ENCODE measurements around the gene BAD.

BAD gene

GRCh38 chr11:64285885-64286800 is 1.7 kb upstream of the BAD start:
- TF ChIP-seq SIN3A (IDR thresholded peaks at IDR 0.05; ENCODE audit: borderline replicate concordance, insufficient read depth, low read length) (no peak), REST (IDR thresholded peaks at IDR 0.05; ENCODE audit: insufficient read depth in 1 of 2, low read depth in 2 of 2, low read length in 2 of 2) (no peak), TAF1 (IDR thresholded peaks at IDR 0.05; ENCODE audit: borderline replicate concordance, insufficient read depth, low read length) (no peak), POLR2AphosphoS5 (IDR thresholded peaks at IDR 0.05; ENCODE audit: low read depth, low read length) (no peak), FOXP2 (optimal IDR thresholded peaks at IDR 0.05; ENCODE audit: borderline replicate concordance, extremely low read depth, extremely low read length, insufficient read depth) (no peak)

GRCh38 chr11:64284962-64285884 is 758 bp upstream of the BAD start, which contains the start of gene GPR137:
TSS of gene GPR137 (plus strand) at chr11:64285848. CDS start at chr11:64286525, 677 bp downstream.
- peak; percentile 31 for TF ChIP-seq FOXP2 (optimal IDR thresholded peaks at IDR 0.05; ENCODE audit: borderline replicate concordance, extremely low read depth, extremely low read length, insufficient read depth)
- TF ChIP-seq REST (IDR thresholded peaks at IDR 0.05; ENCODE audit: insufficient read depth in 1 of 2, low read depth in 2 of 2, low read length in 2 of 2) = no peak
- TF ChIP-seq TAF1 (IDR thresholded peaks at IDR 0.05; ENCODE audit: borderline replicate concordance, insufficient read depth, low read length) = peak; percentile 37; the same call in 1 of the 2 replicates
- TF ChIP-seq SIN3A (IDR thresholded peaks at IDR 0.05; ENCODE audit: borderline replicate concordance, insufficient read depth, low read length) = no peak
- no peak for TF ChIP-seq POLR2AphosphoS5 (IDR thresholded peaks at IDR 0.05; ENCODE audit: low read depth, low read length)

GRCh38 chr11:64283092-64283491 is 1.4 kb downstream of the BAD start:
- TF ChIP-seq POLR2AphosphoS5 (IDR thresholded peaks at IDR 0.05; ENCODE audit: low read depth, low read length) = no peak

- TF ChIP-seq FOXP2 (optimal IDR thresholded peaks at IDR 0.05; ENCODE audit: borderline replicate concordance, extremely low read depth, extremely low read length, insufficient read depth) (no peak), POLR2AphosphoS5 (IDR thresholded peaks at IDR 0.05; ENCODE audit: low read depth, low read length) (no peak), TAF1 (IDR thresholded peaks at IDR 0.05; ENCODE audit: borderline replicate concordance, insufficient read depth, low read length) (no peak), SIN3A (IDR thresholded peaks at IDR 0.05; ENCODE audit: borderline replicate concordance, insufficient read depth, low read length) (no peak), REST (IDR thresholded peaks at IDR 0.05; ENCODE audit: insufficient read depth in 1 of 2, low read depth in 2 of 2, low read length in 2 of 2) (no peak)
Measured at GRCh38 chr11:64281957-64282770, 2.3 kb downstream of the BAD start.

Data from PFSK-1 (cell line).